Activated naive CD4-positive, alpha-beta T cell treated with anti-CD3 and anti-CD28 coated beads, Interleukin-2, amount 10 ng/mL, durations not matched to agents 7 days and 5 days (primary cell): ENCODE data around the gene MEF2D.

ENCODE experiments used
- CTCF ChIA-PET: fragments of 350-600 bp; sonication (Branson Sonifier 250); formaldehyde crosslinking; loops from one replicate; lab custom pipeline; 2021; ENCODE audit warnings: antibody characterized with exemption; lab: Charles Lee
- DNase-seq: peaks from one replicate; pipeline ENCODE4 v3.0.0-alpha.2; 2020
- H3K27ac Mint-ChIP-seq: one replicate; pipeline ENCODE4 v1.8.0; 2021; ENCODE audit warnings: mild to moderate bottlenecking, moderate library complexity, mixed read lengths
- H3K27me3 Mint-ChIP-seq: one replicate; pipeline ENCODE4 v1.8.0; 2021; ENCODE audit warnings: mild to moderate bottlenecking, mixed read lengths
- H3K36me3 Mint-ChIP-seq: one replicate; pipeline ENCODE4 v1.8.0; 2021; ENCODE audit warnings: mixed read lengths
- H3K4me1 Mint-ChIP-seq: one replicate; pipeline ENCODE4 v1.8.0; 2021; ENCODE audit warnings: mixed read lengths
- H3K4me3 Mint-ChIP-seq: one replicate; pipeline ENCODE4 v1.8.0; 2021; ENCODE audit warnings: mild to moderate bottlenecking, moderate library complexity, mixed read lengths
- H3K9me3 Mint-ChIP-seq: one replicate; pipeline ENCODE4 v1.8.0; 2021; ENCODE audit warnings: mixed read lengths

MEF2D gene

GRCh38 chr1:156494309-156494895 is 6.2 kb downstream of the MEF2D start:
- Mint-ChIP-seq H3K4me1 (peaks cover 85% of the 10 kb centered on the region), H3K4me3 (no peak overlapping the region), H3K36me3 (peaks cover 47% of the 10 kb centered on the region), H3K27me3 (no peaks in the 10 kb centered on the region), H3K9me3 (no peaks in the 10 kb centered on the region), H3K27ac (no peak overlapping the region)
- no peak for DNase-seq
- CTCF ChIA-PET: interaction anchor here (6.0 kb wide), 1 partner anchor 14 kb away, joined by 50 read pairs; no protein-coding TSS in a partner anchor

GRCh38 chr1:156493742-156494141 is 6.8 kb downstream of the MEF2D start:
- Mint-ChIP-seq H3K9me3 (no peaks in the 10 kb centered on the region), H3K4me1 (peaks cover 89% of the 10 kb centered on the region), H3K4me3 (no peak overlapping the region), H3K27me3 (no peaks in the 10 kb centered on the region), H3K36me3 (peaks cover 44% of the 10 kb centered on the region), H3K27ac (no peak overlapping the region)
- CTCF ChIA-PET: interaction anchor here (0.9 to 6.0 kb wide), 2 partner anchors 13 to 31 kb away, joined by 3 to 50 read pairs; no protein-coding TSS in a partner anchor
- no peak for DNase-seq

GRCh38 chr1:156493154-156493631 is 7.4 kb downstream of the MEF2D start:
- Mint-ChIP-seq H3K27ac (no peak overlapping the region), H3K4me1 (peaks cover 89% of the 10 kb centered on the region), H3K9me3 (no peaks in the 10 kb centered on the region), H3K27me3 (no peaks in the 10 kb centered on the region), H3K4me3 (no peak overlapping the region), H3K36me3 (peaks cover 43% of the 10 kb centered on the region)
- no peak for DNase-seq
- CTCF ChIA-PET: interaction anchor here (0.9 to 6.0 kb wide), 2 partner anchors 13 to 31 kb away, joined by 3 to 50 read pairs; no protein-coding TSS in a partner anchor

- no peak for DNase-seq
- CTCF ChIA-PET: interaction anchor here (0.9 to 13.8 kb wide), 3 partner anchors 8 to 32 kb away, joined by 3 to 150 read pairs (median 50); partner anchors contain the start of gene MEF2D
- no peaks in the 10 kb centered on the region for H3K9me3 Mint-ChIP-seq
- H3K27me3 Mint-ChIP-seq: no peaks in the 10 kb centered on the region
- H3K27ac Mint-ChIP-seq: no peak overlapping the region
- H3K4me3 Mint-ChIP-seq: no peak overlapping the region
- peaks cover 89% of the 10 kb centered on the region for H3K4me1 Mint-ChIP-seq
- H3K36me3 Mint-ChIP-seq: peaks cover 44% of the 10 kb centered on the region
Observed at GRCh38 chr1:156492591-156493080, 7.9 kb downstream of the MEF2D start.

GRCh38 chr1:156492013-156492590 is 8.5 kb downstream of the MEF2D start:
- Mint-ChIP-seq H3K9me3 (no peaks in the 10 kb centered on the region), H3K4me1 (peaks cover 89% of the 10 kb centered on the region), H3K27ac (no peak overlapping the region), H3K27me3 (no peaks in the 10 kb centered on the region), H3K4me3 (no peak overlapping the region), H3K36me3 (peaks cover 41% of the 10 kb centered on the region)
- CTCF ChIA-PET: interaction anchor here (6.0 to 13.8 kb wide), 2 partner anchors 8 to 11 kb away, joined by 50 to 150 read pairs; partner anchors contain the start of gene MEF2D
- DNase-seq: no peak

GRCh38 chr1:156491151-156491949 is 9.2 kb downstream of the MEF2D start:
- Mint-ChIP-seq H3K27ac (no peak overlapping the region), H3K4me1 (peaks cover 86% of the 10 kb centered on the region), H3K27me3 (no peaks in the 10 kb centered on the region), H3K4me3 (no peak overlapping the region), H3K9me3 (no peaks in the 10 kb centered on the region), H3K36me3 (peaks cover 40% of the 10 kb centered on the region)
- DNase-seq: no peak
- CTCF ChIA-PET: interaction anchor here (0.6 to 13.8 kb wide), 4 partner anchors 9 to 86 kb away, joined by 3 to 150 read pairs (median 29); partner anchors contain the start of gene MEF2D

- Mint-ChIP-seq H3K4me3 (no peak overlapping the region), H3K27ac (peak overlapping the region; percentile 53), H3K9me3 (no peaks in the 10 kb centered on the region), H3K4me1 (peaks cover 80% of the 10 kb centered on the region), H3K27me3 (no peaks in the 10 kb centered on the region), H3K36me3 (peaks cover 37% of the 10 kb centered on the region)
- CTCF ChIA-PET: interaction anchor here (0.6 to 13.8 kb wide), 6 partner anchors 10 to 105 kb away, joined by 3 to 150 read pairs (median 6); partner anchors contain the start of gene MEF2D
- DNase-seq: no peak
Observed at GRCh38 chr1:156490401-156491032, 10.1 kb downstream of the MEF2D start.

GRCh38 chr1:156489935-156490293 is 10.7 kb downstream of the MEF2D start:
- CTCF ChIA-PET: interaction anchor here (0.8 to 13.8 kb wide), 5 partner anchors 9 to 105 kb away, joined by 3 to 150 read pairs (median 8); partner anchors contain the start of gene MEF2D
- H3K4me1 Mint-ChIP-seq: peaks cover 76% of the 10 kb centered on the region
- peak overlapping the region; percentile 34 for H3K27ac Mint-ChIP-seq
- H3K27me3 Mint-ChIP-seq: no peaks in the 10 kb centered on the region
- no peak for DNase-seq
- peaks cover 31% of the 10 kb centered on the region for H3K36me3 Mint-ChIP-seq
- no peak overlapping the region for H3K4me3 Mint-ChIP-seq
- H3K9me3 Mint-ChIP-seq: no peaks in the 10 kb centered on the region

GRCh38 chr1:156489166-156489934 is 11.2 kb downstream of the MEF2D start:
- CTCF ChIA-PET: interaction anchor here (0.6 to 13.8 kb wide), 10 partner anchors 9 to 135 kb away, joined by 3 to 150 read pairs (median 3); partner anchors contain the start of gene MEF2D
- peak overlapping the region; percentile 56 for H3K27ac Mint-ChIP-seq
- H3K36me3 Mint-ChIP-seq: peaks cover 29% of the 10 kb centered on the region
- H3K4me1 Mint-ChIP-seq: peaks cover 73% of the 10 kb centered on the region
- peak; percentile 50 for DNase-seq
- H3K27me3 Mint-ChIP-seq: no peaks in the 10 kb centered on the region
- no peak overlapping the region for H3K4me3 Mint-ChIP-seq
- no peaks in the 10 kb centered on the region for H3K9me3 Mint-ChIP-seq

- Mint-ChIP-seq H3K27ac (peak overlapping the region; percentile 56), H3K9me3 (no peaks in the 10 kb centered on the region), H3K4me3 (peak overlapping the region; percentile 23), H3K4me1 (peaks cover 73% of the 10 kb centered on the region), H3K36me3 (peaks cover 29% of the 10 kb centered on the region), H3K27me3 (no peaks in the 10 kb centered on the region)
- DNase-seq: no peak
- CTCF ChIA-PET: interaction anchor here (0.6 to 13.8 kb wide), 10 partner anchors 8 to 136 kb away, joined by 3 to 150 read pairs (median 4); partner anchors contain the start of gene MEF2D
Observed at GRCh38 chr1:156488566-156489165, 11.9 kb downstream of the MEF2D start.

- Mint-ChIP-seq H3K9me3 (no peaks in the 10 kb centered on the region), H3K27me3 (no peaks in the 10 kb centered on the region), H3K36me3 (peaks cover 27% of the 10 kb centered on the region), H3K4me1 (peaks cover 68% of the 10 kb centered on the region), H3K4me3 (no peak overlapping the region), H3K27ac (peak overlapping the region; percentile 34)
- DNase-seq: no peak
- CTCF ChIA-PET: interaction anchor here (1.0 to 13.8 kb wide), 3 partner anchors 13 to 94 kb away, joined by 3 to 150 read pairs (median 4); partner anchors contain the start of gene MEF2D
Observed at GRCh38 chr1:156487862-156488261, 12.7 kb downstream of the MEF2D start.
